GM12874 (cell line): ENCODE results near the gene CNBD2.

Experiments used
- CTCF ChIP-seq: IDR thresholded peaks from 2 replicates; pipeline ENCODE4 v1.5.1; 2011; ENCODE audit warnings: low read depth, mild to moderate bottlenecking, control low read depth, low read length, moderate library complexity; ENCODE audit not compliant: insufficient read depth

CNBD2 gene

GRCh38 chr20:36052117-36052513, 83.7 kb downstream of the CNBD2 start:
- no peak for TF ChIP-seq CTCF

GRCh38 chr20:36055145-36055544, 86.8 kb downstream of the CNBD2 start:
- TF ChIP-seq CTCF: no peak

- TF ChIP-seq CTCF: no peak
Measured at GRCh38 chr20:36060676-36061075, 92.3 kb downstream of the CNBD2 start.

- TF ChIP-seq CTCF: no peak
Measured at GRCh38 chr20:36061754-36062153, 93.4 kb downstream of the CNBD2 start.

- TF ChIP-seq CTCF: no peak
Measured at GRCh38 chr20:36062799-36063198, 94.4 kb downstream of the CNBD2 start.

GRCh38 chr20:36063916-36064657, 95.7 kb downstream of the CNBD2 start:
- no peak for TF ChIP-seq CTCF

- no peak for TF ChIP-seq CTCF
Measured at GRCh38 chr20:36064658-36065426, 96.5 kb downstream of the CNBD2 start.
